HepG2 (cell line): Measurements from ENCODE around the gene ACACB. TPM values are rescaled to one million over a fixed set of nuclear protein-coding genes. Genes with fewer than 3 reads are reported as not detected.

Source experiments
- HMG20A ChIP-seq: IDR thresholded peaks from 2 replicates; pipeline ENCODE4 v1.6.1; 2016; ENCODE audit warnings: borderline replicate concordance
- MBNL3 ChIP-seq: fragments of 250-450 bp; sonication (Bioruptor Pico); conservative IDR thresholded peaks from 2 replicates; pipeline ENCODE4 v1.8.0; 2022; ENCODE audit warnings: mild to moderate bottlenecking, inconsistent platforms
- NFYB ChIP-seq: sonication (generic); formaldehyde crosslinking; IDR thresholded peaks from 2 replicates; pipeline ENCODE4 v1.4.0; 2020; ENCODE audit warnings: missing genetic modification reagents
- SATB2 ChIP-seq: sonication (generic); formaldehyde crosslinking; IDR thresholded peaks from 2 replicates; pipeline ENCODE4 v1.5.0; 2020; ENCODE audit warnings: missing genetic modification reagents
- TBP ChIP-seq: sonication (generic); formaldehyde crosslinking; IDR thresholded peaks from 2 replicates; pipeline ENCODE4 v1.5.0; 2020; ENCODE audit warnings: missing genetic modification reagents
- ZEB1 ChIP-seq: IDR thresholded peaks from 2 replicates; pipeline ENCODE4 v1.6.1; 2012; ENCODE audit warnings: mild to moderate bottlenecking, low read depth, inconsistent platforms; ENCODE audit not compliant: insufficient replicate concordance
- ZFYVE20 ChIP-seq: sonication (generic); formaldehyde crosslinking; IDR thresholded peaks from 2 replicates; pipeline ENCODE4 v1.8.0; 2023; ENCODE audit warnings: low read depth, mild to moderate bottlenecking, moderate library complexity, missing genetic modification reagents, borderline replicate concordance
- ZNF44 ChIP-seq: sonication (generic); formaldehyde crosslinking; IDR thresholded peaks from 2 replicates; pipeline ENCODE4 v1.5.1; 2020; ENCODE audit warnings: mild to moderate bottlenecking, missing genetic modification reagents
- polyA plus RNA-seq, 8 experiments: library from polyadenylated mRNA; depleted of rRNA in 3 of 8; stranded (reverse) in 7 of 8; unstranded in 1 of 8; fragments of >200 nt; fragmentation: Illumina TruSeq in 4 of 8; extraction: Trizol in 4 of 8; gene quantifications; 2 replicates each; pipeline versions ENCODE4 v1.2.1 to v1.2.3, GENCODE V29; 2011 to 2016; ENCODE audit warnings: low read depth in 4 of 8, missing spikeins in 1 of 8, mixed read lengths in 1 of 8; ENCODE audit not compliant: insufficient read depth in 1 of 8
- total RNA-seq, 5 experiments: library from RNA; depleted of rRNA; stranded (reverse); fragments of >200 nt; fragmentation: Illumina TruSeq; extraction: Trizol; gene quantifications; 2 replicates each; pipeline ENCODE4 v1.2.3, GENCODE V29; 2016; ENCODE audit warnings: low read depth in 1 of 5
- TF ChIP-seq, protein P1 (sequence below), 2 experiments: sonication (generic) in 1 of 2; formaldehyde crosslinking in 1 of 2; IDR thresholded peaks; 2 replicates each; pipeline versions ENCODE4 v1.6.1 to v1.9.0; 2014 to 2022; ENCODE audit warnings: antibody characterized with exemption in 1 of 2, borderline replicate concordance in 1 of 2, inconsistent platforms in 1 of 2, low read depth in 1 of 2, missing genetic modification reagents in 1 of 2
- TF ChIP-seq, protein P2 (sequence below): sonication (generic); formaldehyde crosslinking; IDR thresholded peaks from 2 replicates; pipeline ENCODE4 v1.4.0; 2020; ENCODE audit warnings: missing genetic modification reagents, low read depth, mild to moderate bottlenecking, borderline replicate concordance
- TF ChIP-seq, protein P3 (sequence below), 2 experiments: fragments of 450-650 bp in 1 of 2; sonication (generic) in 1 of 2; formaldehyde crosslinking in 1 of 2; IDR thresholded peaks; 2 replicates each; pipeline versions ENCODE4 v1.6.1 to v1.8.0; 2016 to 2022; ENCODE audit warnings: antibody characterized with exemption in 1 of 2, mild to moderate bottlenecking in 1 of 2, missing genetic modification reagents in 1 of 2

The ACACB gene
- total and polyA plus RNA-seq, 2 of the 13 experiments (the other 11 are each of a cell fraction or from before 2014, with no cell fraction given): 6.2 to 8.6 TPM

GRCh38 chr12:109154451-109155438 lies 38.4 kb downstream of the ACACB start (continued):
- TF ChIP-seq MBNL3 (CRISPR knock-in tag): no peak
- no peak for TF ChIP-seq ZFYVE20 (CRISPR knock-in tag)
- no peak for TF ChIP-seq ZNF44 (CRISPR knock-in tag)
- no peak for TF ChIP-seq HMG20A
- TF ChIP-seq NFYB (CRISPR knock-in tag): no peak
- no peak for TF ChIP-seq SATB2 (CRISPR knock-in tag)
- no peak for TF ChIP-seq TBP (CRISPR knock-in tag)
- TF ChIP-seq ZEB1: no peak
- TF ChIP-seq, protein P1, sequence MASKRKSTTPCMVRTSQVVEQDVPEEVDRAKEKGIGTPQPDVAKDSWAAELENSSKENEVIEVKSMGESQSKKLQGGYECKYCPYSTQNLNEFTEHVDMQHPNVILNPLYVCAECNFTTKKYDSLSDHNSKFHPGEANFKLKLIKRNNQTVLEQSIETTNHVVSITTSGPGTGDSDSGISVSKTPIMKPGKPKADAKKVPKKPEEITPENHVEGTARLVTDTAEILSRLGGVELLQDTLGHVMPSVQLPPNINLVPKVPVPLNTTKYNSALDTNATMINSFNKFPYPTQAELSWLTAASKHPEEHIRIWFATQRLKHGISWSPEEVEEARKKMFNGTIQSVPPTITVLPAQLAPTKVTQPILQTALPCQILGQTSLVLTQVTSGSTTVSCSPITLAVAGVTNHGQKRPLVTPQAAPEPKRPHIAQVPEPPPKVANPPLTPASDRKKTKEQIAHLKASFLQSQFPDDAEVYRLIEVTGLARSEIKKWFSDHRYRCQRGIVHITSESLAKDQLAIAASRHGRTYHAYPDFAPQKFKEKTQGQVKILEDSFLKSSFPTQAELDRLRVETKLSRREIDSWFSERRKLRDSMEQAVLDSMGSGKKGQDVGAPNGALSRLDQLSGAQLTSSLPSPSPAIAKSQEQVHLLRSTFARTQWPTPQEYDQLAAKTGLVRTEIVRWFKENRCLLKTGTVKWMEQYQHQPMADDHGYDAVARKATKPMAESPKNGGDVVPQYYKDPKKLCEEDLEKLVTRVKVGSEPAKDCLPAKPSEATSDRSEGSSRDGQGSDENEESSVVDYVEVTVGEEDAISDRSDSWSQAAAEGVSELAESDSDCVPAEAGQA (IDR thresholded peaks at IDR 0.05; ENCODE audit: low read depth): no peak
- TF ChIP-seq, protein P1 (CRISPR knock-in tag; IDR thresholded peaks at IDR 0.05; ENCODE audit: borderline replicate concordance): no peak
- TF ChIP-seq, protein P2, sequence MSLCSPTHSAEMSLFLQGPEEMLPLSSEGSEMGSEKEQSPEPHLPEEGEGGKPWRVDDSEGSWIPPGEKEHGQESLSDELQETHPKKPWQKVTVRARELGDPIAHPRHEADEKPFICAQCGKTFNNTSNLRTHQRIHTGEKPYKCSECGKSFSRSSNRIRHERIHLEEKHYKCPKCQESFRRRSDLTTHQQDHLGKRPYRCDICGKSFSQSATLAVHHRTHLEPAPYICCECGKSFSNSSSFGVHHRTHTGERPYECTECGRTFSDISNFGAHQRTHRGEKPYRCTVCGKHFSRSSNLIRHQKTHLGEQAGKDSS: no peak
- TF ChIP-seq, protein P3, sequence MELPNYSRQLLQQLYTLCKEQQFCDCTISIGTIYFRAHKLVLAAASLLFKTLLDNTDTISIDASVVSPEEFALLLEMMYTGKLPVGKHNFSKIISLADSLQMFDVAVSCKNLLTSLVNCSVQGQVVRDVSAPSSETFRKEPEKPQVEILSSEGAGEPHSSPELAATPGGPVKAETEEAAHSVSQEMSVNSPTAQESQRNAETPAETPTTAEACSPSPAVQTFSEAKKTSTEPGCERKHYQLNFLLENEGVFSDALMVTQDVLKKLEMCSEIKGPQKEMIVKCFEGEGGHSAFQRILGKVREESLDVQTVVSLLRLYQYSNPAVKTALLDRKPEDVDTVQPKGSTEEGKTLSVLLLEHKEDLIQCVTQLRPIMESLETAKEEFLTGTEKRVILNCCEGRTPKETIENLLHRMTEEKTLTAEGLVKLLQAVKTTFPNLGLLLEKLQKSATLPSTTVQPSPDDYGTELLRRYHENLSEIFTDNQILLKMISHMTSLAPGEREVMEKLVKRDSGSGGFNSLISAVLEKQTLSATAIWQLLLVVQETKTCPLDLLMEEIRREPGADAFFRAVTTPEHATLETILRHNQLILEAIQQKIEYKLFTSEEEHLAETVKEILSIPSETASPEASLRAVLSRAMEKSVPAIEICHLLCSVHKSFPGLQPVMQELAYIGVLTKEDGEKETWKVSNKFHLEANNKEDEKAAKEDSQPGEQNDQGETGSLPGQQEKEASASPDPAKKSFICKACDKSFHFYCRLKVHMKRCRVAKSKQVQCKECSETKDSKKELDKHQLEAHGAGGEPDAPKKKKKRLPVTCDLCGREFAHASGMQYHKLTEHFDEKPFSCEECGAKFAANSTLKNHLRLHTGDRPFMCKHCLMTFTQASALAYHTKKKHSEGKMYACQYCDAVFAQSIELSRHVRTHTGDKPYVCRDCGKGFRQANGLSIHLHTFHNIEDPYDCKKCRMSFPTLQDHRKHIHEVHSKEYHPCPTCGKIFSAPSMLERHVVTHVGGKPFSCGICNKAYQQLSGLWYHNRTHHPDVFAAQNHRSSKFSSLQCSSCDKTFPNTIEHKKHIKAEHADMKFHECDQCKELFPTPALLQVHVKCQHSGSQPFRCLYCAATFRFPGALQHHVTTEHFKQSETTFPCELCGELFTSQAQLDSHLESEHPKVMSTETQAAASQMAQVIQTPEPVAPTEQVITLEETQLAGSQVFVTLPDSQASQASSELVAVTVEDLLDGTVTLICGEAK (IDR thresholded peaks at IDR 0.05): no peak
- TF ChIP-seq, protein P3 (CRISPR knock-in tag; IDR thresholded peaks at IDR 0.05): 0 out of 2 replicates have a peak, but pooled peaks have one; percentile 29
